Measurements from ENCODE around the gene EFNB2. TPM values are rescaled to one million over a fixed set of nuclear protein-coding genes. Genes with fewer than 3 reads are reported as not detected.

Gene EFNB2
- total and polyA plus RNA-seq, 2 of the 13 experiments (the other 11 are each of a cell fraction or from before 2014, with no cell fraction given): 0.11 to 0.20 TPM

DNA sequence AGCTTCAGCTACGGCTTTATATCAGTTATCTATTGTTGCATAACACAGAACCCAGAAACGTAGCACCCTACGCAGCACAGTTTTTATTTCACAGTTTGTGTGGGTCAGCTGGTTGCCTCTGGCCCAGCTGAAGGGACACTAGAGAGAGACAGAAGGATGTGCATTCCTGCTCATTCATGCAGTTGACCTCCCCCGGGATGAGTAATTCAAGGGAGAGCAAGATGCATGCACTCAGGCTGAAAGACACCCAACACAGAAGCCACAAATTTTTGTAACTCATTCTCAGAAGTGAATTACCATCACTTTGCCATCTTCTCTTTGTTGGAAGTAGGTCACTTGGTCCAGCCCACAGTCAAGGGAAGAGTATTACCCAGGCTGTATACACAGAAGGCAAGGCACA, 89.5 kb downstream of the EFNB2 start (continued):
- TF ChIP-seq, protein P1, sequence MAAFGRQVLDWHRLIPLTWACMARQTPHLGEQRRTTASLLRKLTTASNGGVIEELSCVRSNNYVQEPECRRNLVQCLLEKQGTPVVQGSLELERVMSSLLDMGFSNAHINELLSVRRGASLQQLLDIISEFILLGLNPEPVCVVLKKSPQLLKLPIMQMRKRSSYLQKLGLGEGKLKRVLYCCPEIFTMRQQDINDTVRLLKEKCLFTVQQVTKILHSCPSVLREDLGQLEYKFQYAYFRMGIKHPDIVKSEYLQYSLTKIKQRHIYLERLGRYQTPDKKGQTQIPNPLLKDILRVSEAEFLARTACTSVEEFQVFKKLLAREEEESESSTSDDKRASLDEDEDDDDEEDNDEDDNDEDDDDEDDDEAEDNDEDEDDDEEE (CRISPR knock-in tag; IDR thresholded peaks at IDR 0.05): no peak
- TF ChIP-seq, protein P2, sequence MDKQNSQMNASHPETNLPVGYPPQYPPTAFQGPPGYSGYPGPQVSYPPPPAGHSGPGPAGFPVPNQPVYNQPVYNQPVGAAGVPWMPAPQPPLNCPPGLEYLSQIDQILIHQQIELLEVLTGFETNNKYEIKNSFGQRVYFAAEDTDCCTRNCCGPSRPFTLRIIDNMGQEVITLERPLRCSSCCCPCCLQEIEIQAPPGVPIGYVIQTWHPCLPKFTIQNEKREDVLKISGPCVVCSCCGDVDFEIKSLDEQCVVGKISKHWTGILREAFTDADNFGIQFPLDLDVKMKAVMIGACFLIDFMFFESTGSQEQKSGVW (CRISPR knock-in tag; IDR thresholded peaks at IDR 0.05; ENCODE audit: borderline replicate concordance): no peak
- TF ChIP-seq ZBTB38 (CRISPR knock-in tag; IDR thresholded peaks at IDR 0.05): no peak

DNA sequence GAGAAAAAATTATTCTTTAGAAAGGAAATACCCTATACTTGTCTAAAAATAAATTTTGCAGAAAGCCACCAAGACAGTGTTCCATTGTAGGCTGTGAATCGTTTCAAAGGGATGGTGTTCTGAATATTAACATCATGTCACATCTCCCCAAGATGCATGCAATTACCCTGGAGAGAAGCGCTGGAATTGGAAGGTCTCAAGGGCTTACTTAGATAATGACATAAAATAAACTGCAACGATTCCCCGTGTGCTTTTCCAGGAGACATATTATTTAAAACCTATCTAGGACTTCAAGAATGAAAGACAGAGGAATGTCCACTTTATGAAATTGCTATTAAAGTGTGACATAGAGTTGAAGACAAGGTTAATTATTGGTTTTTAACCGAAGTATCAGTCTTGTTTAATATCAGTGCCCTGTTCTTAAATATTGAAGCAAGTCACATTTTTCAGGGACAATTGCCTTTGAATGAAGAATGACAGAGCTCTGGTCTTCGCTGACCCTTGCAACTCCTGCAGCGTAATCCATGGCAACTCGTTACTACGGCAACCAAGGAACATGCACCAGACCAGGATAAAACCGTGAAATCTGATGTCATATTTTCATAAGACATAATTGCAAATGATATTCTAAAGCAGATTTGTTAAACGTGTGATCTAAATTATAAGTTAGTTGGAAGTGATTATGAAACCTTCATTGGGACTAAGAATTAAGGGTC, 91.7 kb downstream of the EFNB2 start:
- FAIRE-seq: no peak
- TF ChIP-seq ATF1 (CRISPR knock-in tag; IDR thresholded peaks at IDR 0.05) (no peak), KAT7 (CRISPR knock-in tag; IDR thresholded peaks at IDR 0.05; ENCODE audit: borderline replicate concordance) (no peak)
- TF ChIP-seq, protein P3, sequence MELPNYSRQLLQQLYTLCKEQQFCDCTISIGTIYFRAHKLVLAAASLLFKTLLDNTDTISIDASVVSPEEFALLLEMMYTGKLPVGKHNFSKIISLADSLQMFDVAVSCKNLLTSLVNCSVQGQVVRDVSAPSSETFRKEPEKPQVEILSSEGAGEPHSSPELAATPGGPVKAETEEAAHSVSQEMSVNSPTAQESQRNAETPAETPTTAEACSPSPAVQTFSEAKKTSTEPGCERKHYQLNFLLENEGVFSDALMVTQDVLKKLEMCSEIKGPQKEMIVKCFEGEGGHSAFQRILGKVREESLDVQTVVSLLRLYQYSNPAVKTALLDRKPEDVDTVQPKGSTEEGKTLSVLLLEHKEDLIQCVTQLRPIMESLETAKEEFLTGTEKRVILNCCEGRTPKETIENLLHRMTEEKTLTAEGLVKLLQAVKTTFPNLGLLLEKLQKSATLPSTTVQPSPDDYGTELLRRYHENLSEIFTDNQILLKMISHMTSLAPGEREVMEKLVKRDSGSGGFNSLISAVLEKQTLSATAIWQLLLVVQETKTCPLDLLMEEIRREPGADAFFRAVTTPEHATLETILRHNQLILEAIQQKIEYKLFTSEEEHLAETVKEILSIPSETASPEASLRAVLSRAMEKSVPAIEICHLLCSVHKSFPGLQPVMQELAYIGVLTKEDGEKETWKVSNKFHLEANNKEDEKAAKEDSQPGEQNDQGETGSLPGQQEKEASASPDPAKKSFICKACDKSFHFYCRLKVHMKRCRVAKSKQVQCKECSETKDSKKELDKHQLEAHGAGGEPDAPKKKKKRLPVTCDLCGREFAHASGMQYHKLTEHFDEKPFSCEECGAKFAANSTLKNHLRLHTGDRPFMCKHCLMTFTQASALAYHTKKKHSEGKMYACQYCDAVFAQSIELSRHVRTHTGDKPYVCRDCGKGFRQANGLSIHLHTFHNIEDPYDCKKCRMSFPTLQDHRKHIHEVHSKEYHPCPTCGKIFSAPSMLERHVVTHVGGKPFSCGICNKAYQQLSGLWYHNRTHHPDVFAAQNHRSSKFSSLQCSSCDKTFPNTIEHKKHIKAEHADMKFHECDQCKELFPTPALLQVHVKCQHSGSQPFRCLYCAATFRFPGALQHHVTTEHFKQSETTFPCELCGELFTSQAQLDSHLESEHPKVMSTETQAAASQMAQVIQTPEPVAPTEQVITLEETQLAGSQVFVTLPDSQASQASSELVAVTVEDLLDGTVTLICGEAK (IDR thresholded peaks at IDR 0.05): no peak
- TF ChIP-seq, protein P3 (CRISPR knock-in tag; IDR thresholded peaks at IDR 0.05): no peak
- TF ChIP-seq, protein P4, sequence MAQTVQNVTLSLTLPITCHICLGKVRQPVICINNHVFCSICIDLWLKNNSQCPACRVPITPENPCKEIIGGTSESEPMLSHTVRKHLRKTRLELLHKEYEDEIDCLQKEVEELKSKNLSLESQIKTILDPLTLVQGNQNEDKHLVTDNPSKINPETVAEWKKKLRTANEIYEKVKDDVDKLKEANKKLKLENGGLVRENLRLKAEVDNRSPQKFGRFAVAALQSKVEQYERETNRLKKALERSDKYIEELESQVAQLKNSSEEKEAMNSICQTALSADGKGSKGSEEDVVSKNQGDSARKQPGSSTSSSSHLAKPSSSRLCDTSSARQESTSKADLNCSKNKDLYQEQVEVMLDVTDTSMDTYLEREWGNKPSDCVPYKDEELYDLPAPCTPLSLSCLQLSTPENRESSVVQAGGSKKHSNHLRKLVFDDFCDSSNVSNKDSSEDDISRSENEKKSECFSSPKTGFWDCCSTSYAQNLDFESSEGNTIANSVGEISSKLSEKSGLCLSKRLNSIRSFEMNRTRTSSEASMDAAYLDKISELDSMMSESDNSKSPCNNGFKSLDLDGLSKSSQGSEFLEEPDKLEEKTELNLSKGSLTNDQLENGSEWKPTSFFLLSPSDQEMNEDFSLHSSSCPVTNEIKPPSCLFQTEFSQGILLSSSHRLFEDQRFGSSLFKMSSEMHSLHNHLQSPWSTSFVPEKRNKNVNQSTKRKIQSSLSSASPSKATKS (CRISPR knock-in tag; IDR thresholded peaks at IDR 0.05): no peak

More for the DNA sequence above, 91.7 kb downstream of the EFNB2 start:
- in situ Hi-C loops (cut with HindIII; ENCODE audit: extremely low pct_ligation_motif_present, low pct_unique_long_range_greater_than_20kb) (no loop called here), intact Hi-C loops (cut with micrococcal nuclease; ENCODE audit: unreplicated experiment) (no loop called here)
- H2AFZ ChIP-seq (ENCODE audit: low read length): no peak overlapping the region
- H3K27me3 ChIP-seq (ENCODE audit: control insufficient read depth in 1 of 2, insufficient read depth in 2 of 2, low read length in 2 of 2): peaks cover 0 to 2% of the 10 kb centered on the region in 2 experiments; a peak in 1 of 5 replicates
- ChIA-PET CTCF (ENCODE audit: low intra/inter-chr PET ratio, low total read pairs) (no interaction called here), POLR2A (no interaction called here)
- H3K79me2 ChIP-seq (ENCODE audit: insufficient read depth, low read length): no peaks in the 10 kb centered on the region
- ATAC-seq (no peak), DNase-seq (ENCODE audit: low spot score) (no peak)
- H3K27ac ChIP-seq (ENCODE audit: extremely low read length, insufficient read depth, low read length): no peak overlapping the region
- H3K4me1 ChIP-seq (ENCODE audit: insufficient read depth, low read length): no peaks in the 10 kb centered on the region
- no peak overlapping the region for H3K4me2 ChIP-seq (ENCODE audit: low read depth, low read length)
- 24% methylated on average over 11 of the region's 11 CpGs for WGBS (ENCODE audit: low lambda C conversion rate)
- H3K36me3 ChIP-seq (replicated peaks in 1 of 2; ENCODE audit: control insufficient read depth in 1 of 2, insufficient read depth in 2 of 2, low read length in 2 of 2): no peaks in the 10 kb centered on the region
- H3K9me3 ChIP-seq (ENCODE audit: low read length): no peaks in the 10 kb centered on the region
- no peaks in the 10 kb centered on the region for H4K20me1 ChIP-seq (ENCODE audit: insufficient read depth, low read length)
- no TSS peak for BruUV-seq (replicated peaks)
- no peak overlapping the region for H3K4me3 ChIP-seq (replicated peaks in 1 of 3; ENCODE audit: insufficient read depth in 1 of 3, low read depth in 2 of 3, low read length in 3 of 3)
- H3K9ac ChIP-seq (ENCODE audit: insufficient read depth, low read depth, low read length): no peak overlapping the region
